Neural crest cell (in vitro differentiated cells): ENCODE results near the gene PTPRE. TPM values are rescaled to one million over a fixed set of nuclear protein-coding genes. Genes with fewer than 3 reads are reported as not detected.

ENCODE experiments used
- DNase-seq: peaks from one replicate; pipeline ENCODE4 v3.0.0; 2021; ENCODE audit warnings: low read depth, mixed read lengths, low spot score
- H3K27ac Mint-ChIP-seq: one replicate; pipeline ENCODE4 v1.8.0; 2021; ENCODE audit warnings: mild to moderate bottlenecking, mixed read lengths; ENCODE audit not compliant: unreplicated experiment
- H3K27me3 Mint-ChIP-seq: 2 replicates; pipeline ENCODE4 v1.8.0; 2021; ENCODE audit warnings: low read depth, mild to moderate bottlenecking, mixed read lengths
- H3K36me3 Mint-ChIP-seq: 2 replicates; pipeline ENCODE4 v1.8.0; 2021; ENCODE audit warnings: low read depth, mild to moderate bottlenecking, mixed read lengths
- H3K4me1 Mint-ChIP-seq: 2 replicates; pipeline ENCODE4 v1.8.0; 2021; ENCODE audit warnings: mixed read lengths
- H3K4me3 Mint-ChIP-seq: one replicate; pipeline ENCODE4 v1.8.0; 2021; ENCODE audit warnings: mild to moderate bottlenecking, mixed read lengths
- H3K9me3 Mint-ChIP-seq: 2 replicates; pipeline ENCODE4 v1.8.0; 2021; ENCODE audit warnings: mixed read lengths
- CTCF ChIP-seq: fragments of 200-600 bp; sonication (generic); conservative IDR thresholded peaks from 2 replicates; pipeline ENCODE4 v1.5.0; 2021; ENCODE audit warnings: antibody characterized with exemption, mild to moderate bottlenecking
- total RNA-seq: library from RNA; stranded (reverse); gene quantifications from 2 replicates; pipeline ENCODE4 v1.2.1, GENCODE V29; 2021

Gene PTPRE
- total RNA-seq, 1 donor from 2014 or later = 2.3 TPM

GRCh38 chr10:127922675-127923366 lies 15.9 kb downstream of the PTPRE start:
- Mint-ChIP-seq H3K4me1 (peaks cover 19% of the 10 kb centered on the region), H3K27me3 (no peaks in the 10 kb centered on the region), H3K36me3 (no peaks in the 10 kb centered on the region), H3K27ac (no peak overlapping the region), H3K4me3 (no peak overlapping the region), H3K9me3 (peaks cover 2% of the 10 kb centered on the region)
- DNase-seq = no peak
- no peak for TF ChIP-seq CTCF

DNA sequence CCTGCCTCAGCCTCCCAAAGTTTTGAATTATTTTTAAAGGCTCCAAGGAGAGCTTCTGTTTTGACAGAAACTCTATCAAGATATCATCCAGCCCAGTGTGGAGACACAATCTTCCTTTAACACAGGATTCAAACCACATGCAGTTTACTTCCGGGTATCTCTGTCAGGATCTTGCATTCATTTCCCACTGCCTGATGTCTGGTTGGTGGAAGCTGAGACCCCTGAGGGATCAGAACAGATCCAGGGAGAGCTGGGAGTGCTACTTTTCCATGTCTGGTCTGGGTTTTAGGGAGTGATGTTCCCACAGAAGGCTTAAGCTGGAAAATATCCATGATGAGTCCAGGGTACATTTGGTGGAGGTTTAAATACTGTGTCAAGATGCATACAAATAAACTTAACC lies 16.7 kb downstream of the PTPRE start:
- H3K27ac Mint-ChIP-seq = peak overlapping the region; percentile 53
- H3K4me1 Mint-ChIP-seq = peaks cover 28% of the 10 kb centered on the region

GRCh38 chr10:127925471-127926207 lies 18.7 kb downstream of the PTPRE start:
- no peak for TF ChIP-seq CTCF
- Mint-ChIP-seq H3K4me1 (peaks cover 22% of the 10 kb centered on the region), H3K27ac (no peak overlapping the region), H3K9me3 (peaks cover 2% of the 10 kb centered on the region), H3K4me3 (no peak overlapping the region), H3K27me3 (no peaks in the 10 kb centered on the region), H3K36me3 (no peaks in the 10 kb centered on the region)
- DNase-seq = no peak

More for the DNA sequence above, 16.7 kb downstream of the PTPRE start:
- no peak for TF ChIP-seq CTCF
- no peaks in the 10 kb centered on the region for H3K36me3 Mint-ChIP-seq
- no peaks in the 10 kb centered on the region for H3K27me3 Mint-ChIP-seq
- H3K9me3 Mint-ChIP-seq = peaks cover 2% of the 10 kb centered on the region
- no peak for DNase-seq
- H3K4me3 Mint-ChIP-seq = no peak overlapping the region

GRCh38 chr10:127926455-127926854 lies 19.6 kb downstream of the PTPRE start:
- H3K27me3 Mint-ChIP-seq = no peaks in the 10 kb centered on the region
- peaks cover 2% of the 10 kb centered on the region for H3K9me3 Mint-ChIP-seq
- no peak for DNase-seq
- H3K4me1 Mint-ChIP-seq = peaks cover 22% of the 10 kb centered on the region
- H3K27ac Mint-ChIP-seq = no peak overlapping the region
- no peak overlapping the region for H3K4me3 Mint-ChIP-seq
- no peaks in the 10 kb centered on the region for H3K36me3 Mint-ChIP-seq
- TF ChIP-seq CTCF = no peak

- Mint-ChIP-seq H3K4me1 (peaks cover 22% of the 10 kb centered on the region), H3K4me3 (no peak overlapping the region), H3K27ac (peak overlapping the region; percentile 74), H3K36me3 (no peaks in the 10 kb centered on the region), H3K27me3 (no peaks in the 10 kb centered on the region), H3K9me3 (peaks cover 2% of the 10 kb centered on the region)
- no peak for TF ChIP-seq CTCF
- no peak for DNase-seq
Observed at GRCh38 chr10:127928021-127928806, 21.3 kb downstream of the PTPRE start.
